GM19351 (cell line): ENCODE measurements around the gene MINPP1.
"Not testable (repeated sequence)": the region's sequence is repeated elsewhere in the genome, so short reads cannot be mapped to it uniquely, and the experiment has no call there.

Experiments used
- ATAC-seq: cut with Tn5 transposase; IDR thresholded peaks from one replicate; pipeline ENCODE4 v1.9.1; 2021; ENCODE audit warnings: mild to moderate bottlenecking, moderate library complexity; ENCODE audit not compliant: unreplicated experiment

Gene MINPP1

DNA sequence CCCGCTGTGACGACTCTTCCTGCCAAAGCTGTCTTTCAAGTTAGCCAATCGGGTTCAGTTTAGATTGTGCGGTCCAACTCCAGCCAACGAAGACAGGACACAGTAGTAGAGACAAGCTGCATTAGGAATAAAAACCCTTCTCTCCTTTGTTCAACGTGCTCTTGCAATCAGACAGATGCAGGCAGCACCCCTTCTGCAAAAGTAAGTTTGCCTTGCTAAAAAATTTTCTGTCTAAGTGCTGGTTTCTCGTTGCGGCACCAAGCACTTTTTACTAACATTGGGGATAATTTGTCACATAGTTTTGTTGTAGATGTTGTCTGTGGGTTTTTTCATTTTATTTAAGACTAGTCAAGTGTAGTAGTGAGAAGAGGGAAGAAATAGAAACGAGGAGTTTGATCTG, 58.1 kb downstream of the MINPP1 start:
- no peak for ATAC-seq

- no peak for ATAC-seq
These were observed 60.3 kb downstream of the MINPP1 start for GRCh38 chr10:87565010-87565409.

DNA sequence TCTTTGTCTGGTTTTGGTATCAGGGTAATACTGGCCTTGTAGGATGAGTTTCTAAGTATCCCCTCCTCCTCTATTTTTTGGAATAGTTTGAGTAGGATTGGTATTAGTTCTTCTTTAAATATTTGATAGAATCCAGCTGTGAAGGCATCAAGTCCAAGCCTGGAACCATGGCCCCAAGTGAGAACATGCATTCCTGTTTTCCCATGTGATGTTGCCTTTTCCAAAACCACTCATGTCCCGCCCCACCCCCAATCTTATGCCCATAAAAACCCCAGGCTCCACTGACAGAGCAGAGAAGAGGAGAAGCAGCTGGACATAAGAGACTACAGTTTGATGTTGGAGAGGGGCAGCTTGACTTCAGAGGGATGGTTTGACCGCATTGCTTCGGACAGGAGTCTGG, 71.2 kb downstream of the MINPP1 start:
- ATAC-seq, result no peak

GRCh38 chr10:87578160-87578841, 73.6 kb downstream of the MINPP1 start:
- ATAC-seq, result no peak

DNA sequence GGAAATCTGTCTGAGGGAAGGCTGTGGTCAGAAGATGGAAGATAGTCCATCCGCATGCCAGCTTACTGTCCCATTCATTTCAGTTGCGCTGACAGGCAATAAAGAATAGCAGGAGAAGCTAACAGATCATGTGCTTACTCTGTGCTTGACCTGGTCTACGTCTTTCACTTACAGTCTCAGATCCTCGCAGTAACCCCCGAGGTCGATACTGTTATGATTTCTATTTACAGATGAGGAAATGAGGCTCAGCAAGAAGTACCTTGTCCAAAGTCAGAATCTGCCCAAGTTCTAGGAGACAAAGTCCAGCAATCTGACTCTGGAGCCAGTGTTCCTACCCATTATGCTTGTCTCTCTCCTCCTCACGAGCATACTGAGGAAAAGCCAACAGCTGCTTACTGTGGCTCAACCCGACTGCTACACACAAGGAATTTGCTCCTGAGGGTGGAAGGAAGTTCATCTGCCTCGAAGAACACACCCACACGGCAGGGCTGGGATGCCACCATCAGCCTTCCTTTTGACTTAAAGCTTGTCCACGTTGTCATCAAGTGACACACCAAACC, 74.2 kb downstream of the MINPP1 start:
- ATAC-seq, result no peak

DNA sequence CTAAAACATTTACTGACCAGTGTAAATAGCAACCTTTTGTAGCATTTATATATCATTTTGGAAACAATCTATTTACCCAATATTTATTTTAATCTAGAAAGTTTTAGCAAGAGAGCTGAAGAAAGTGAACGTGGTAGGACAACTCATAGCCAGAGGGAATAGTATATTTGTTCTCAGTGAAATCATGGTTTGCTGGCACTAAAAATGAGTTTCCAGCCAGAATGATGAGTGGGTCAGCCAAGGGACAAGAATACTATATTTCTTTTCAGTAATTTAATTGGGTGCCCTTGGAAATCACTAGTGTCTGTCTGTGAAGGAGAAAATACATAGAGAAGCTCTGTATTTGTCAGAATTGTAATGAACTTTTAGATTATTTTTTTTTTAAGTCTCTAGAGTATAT, 74.9 kb downstream of the MINPP1 start:
- ATAC-seq, result no peak

DNA sequence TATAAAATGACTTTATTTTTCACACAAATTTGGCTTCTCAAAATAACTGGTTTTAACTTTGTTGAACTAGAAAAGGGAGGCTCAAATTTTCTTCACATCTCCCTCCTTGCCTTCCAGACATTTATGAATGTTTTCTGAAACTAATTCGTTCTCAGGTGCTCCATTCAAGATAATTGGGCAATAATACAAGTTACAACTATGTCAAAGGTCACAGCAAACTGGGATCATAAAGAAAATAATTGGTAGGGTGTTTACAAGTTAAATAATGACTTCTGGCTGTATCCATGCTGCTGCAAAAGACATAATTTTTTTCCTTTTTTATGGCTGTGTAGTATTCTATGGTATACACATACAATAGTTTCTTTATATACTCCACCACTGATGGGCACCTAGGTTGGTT, 75.3 kb downstream of the MINPP1 start:
- ATAC-seq, result no peak

- no peak for ATAC-seq
These were observed 81.1 kb downstream of the MINPP1 start for GRCh38 chr10:87585565-87586514.

DNA sequence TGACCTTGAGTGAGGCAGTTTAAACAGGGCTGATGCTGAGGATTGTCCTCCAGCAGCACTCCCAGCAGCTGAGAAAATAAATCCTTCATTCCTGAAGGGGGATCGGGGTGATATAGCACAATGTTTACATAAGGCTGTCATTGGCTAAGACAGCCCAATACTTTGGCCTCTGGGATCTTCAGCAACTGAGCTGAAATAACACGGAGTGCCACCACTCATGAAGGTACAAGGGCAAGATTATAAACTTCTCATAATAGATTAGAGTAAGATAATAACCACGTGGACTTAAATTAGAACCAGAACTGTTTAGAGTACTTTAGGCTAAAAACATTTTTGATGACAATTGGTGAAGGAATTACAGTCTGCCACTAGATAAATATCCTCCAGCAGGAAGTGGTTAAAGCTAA, 85.0 kb downstream of the MINPP1 start:
- no peak for ATAC-seq

DNA sequence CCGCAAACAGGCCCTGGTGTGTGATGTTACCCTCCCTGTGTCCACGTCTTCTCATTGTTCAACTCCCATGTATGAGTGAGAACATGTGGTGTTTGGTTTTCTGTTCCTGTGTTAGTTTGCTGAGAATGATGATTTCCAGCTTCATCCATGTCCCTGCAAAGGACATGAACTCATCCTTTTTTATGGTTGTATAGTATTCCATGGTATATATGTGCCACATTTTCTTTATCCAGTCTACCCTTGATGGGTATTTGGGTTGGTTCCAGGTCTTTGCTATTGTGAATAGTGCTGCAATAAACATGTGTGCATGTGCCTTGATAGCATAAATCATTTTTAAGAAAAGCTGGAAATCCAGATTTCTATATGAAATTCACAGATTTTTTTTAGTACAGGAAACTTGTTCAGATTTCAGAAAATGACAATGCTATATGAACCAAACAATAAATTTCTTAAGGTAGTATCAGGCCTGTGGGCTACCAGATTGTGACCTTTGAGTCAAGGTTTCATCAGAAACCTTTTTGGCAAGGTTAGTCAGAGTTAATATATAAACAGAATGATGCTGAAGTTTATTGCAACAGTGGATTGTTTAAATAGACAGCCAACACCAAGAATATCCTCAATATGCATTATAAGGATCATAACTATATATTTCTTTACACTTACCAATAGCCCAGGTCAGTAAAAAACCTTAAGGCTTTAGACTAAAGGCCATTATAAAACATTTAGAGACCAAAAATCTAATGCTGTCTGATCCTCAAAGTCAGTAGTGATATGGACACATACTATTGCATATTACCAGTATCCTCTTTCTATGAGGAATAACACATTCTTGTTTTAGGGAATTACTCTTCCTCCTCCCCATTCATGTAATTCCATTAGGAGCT, 86.3 kb downstream of the MINPP1 start:
- ATAC-seq, result no peak

DNA sequence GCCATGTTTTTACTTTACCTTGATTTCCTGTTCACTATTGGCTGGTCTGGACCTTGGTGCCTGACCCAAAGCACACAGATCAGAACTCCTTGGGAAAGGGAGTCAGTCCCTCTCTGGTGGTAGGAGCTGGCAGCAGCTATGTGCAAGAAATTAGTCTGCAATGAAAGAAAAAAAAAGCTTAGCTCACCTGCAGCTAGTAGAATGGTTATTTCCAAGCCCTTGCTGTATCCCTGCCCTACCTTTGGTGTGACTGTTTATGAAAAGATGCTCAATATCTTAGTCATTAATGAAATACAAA, 86.8 kb downstream of the MINPP1 start:
- ATAC-seq, result no peak

DNA sequence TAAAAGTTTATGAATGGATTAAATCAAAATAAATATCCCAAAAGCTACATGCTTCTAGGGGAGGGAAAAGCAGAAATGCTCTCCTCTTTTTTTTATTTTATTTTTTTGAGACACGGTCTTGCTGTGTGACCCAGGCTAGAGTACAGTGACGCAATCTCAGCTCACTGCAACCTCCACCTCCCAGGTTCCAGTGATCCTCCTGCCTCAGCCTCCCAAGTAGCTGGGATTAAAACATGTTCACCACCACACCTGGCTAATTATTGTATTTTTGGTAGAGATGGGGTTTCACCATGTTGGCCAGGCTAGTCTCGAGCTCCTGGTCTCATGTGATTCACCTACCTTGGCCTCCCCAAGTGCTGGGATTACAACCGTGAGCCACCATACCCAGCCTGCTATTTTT, 88.2 kb downstream of the MINPP1 start:
- ATAC-seq, result not testable (repeated sequence)

DNA sequence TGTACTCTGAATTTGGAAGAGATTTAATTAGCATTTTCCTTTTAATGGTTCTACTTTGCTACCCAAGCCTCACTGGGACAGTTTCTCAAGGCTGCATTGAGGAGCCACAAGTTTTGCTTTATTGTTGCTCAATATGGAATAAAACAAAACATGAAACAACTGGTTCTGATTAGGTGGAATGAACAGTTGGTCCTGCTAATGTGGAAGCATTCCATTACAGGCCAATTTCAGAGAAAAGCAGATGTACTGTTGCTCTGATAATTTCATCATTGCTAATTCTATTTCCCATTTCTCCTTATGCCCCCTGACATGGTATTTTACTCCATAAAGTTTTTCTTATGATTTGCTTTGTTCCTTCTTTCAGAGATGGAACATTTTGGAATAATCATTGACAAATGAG, 89.0 kb downstream of the MINPP1 start:
- ATAC-seq, result no peak

GRCh38 chr10:87594181-87594580, 89.5 kb downstream of the MINPP1 start:
- no peak for ATAC-seq

- no peak for ATAC-seq
These were observed 90.2 kb downstream of the MINPP1 start for GRCh38 chr10:87594864-87595263.

DNA sequence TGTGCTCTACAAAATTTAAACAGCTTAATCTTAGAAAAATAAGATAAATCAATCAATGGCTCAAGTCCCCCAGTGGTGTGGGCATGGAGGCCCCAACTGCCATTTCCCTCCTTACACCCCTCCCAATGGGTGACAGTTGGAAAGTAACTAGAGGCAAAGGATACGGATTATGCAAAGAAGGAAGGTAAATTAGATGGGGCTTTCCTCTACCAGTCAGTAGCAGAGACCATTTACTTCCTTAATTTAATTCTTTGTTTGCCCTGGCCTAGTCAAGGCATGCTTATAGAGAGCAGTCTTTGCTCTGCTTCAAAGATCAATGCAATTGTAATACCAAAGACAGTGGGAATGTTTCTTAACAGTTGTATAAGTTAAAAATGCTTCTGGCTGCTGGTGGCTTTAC, 91.7 kb downstream of the MINPP1 start:
- no peak for ATAC-seq

DNA sequence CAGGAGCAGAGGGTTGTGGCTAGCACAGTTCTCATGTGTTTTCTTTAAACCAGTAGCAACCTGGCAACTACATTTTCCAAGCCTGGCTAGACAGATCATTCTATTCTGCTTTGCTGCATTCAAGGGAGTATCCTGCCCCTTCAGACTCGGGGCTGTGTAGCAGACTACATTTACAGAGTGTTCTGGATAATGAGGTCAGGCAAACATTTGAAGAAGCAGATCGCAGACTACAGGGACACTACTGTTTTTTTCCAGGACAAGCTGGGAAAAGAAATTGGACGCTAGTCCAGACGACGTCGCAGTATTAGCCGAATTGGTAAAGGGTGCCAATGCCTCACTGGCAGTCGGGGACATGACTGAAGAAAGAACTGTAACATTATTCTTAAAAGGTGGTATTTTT, 94.0 kb downstream of the MINPP1 start:
- no peak for ATAC-seq

- ATAC-seq, result no peak
These were observed 95.9 kb downstream of the MINPP1 start for GRCh38 chr10:87600581-87600980.
